ENCODE measurements around the gene FILIP1L.

FILIP1L gene

GRCh38 chr3:99955773-99956562 is 158.3 kb downstream of the FILIP1L start:
- no peak for DNase-seq (ENCODE audit: extremely low read depth, low read depth)
- TF ChIP-seq CTCF (IDR thresholded peaks at IDR 0.05; ENCODE audit: low read depth, low read length) = no peak

- no peak for DNase-seq (ENCODE audit: extremely low read depth, low read depth)
- TF ChIP-seq CTCF (IDR thresholded peaks at IDR 0.05; ENCODE audit: low read depth, low read length) = no peak
Observed at GRCh38 chr3:99954914-99955644, 159.2 kb downstream of the FILIP1L start.

- TF ChIP-seq CTCF (IDR thresholded peaks at IDR 0.05; ENCODE audit: low read depth, low read length) = no peak
- no peak for DNase-seq (ENCODE audit: extremely low read depth, low read depth)
Observed at GRCh38 chr3:99953596-99953995, 160.7 kb downstream of the FILIP1L start.

GRCh38 chr3:99952306-99952705 is 162.0 kb downstream of the FILIP1L start:
- no peak for TF ChIP-seq CTCF (IDR thresholded peaks at IDR 0.05; ENCODE audit: low read depth, low read length)
- no peak for DNase-seq (ENCODE audit: extremely low read depth, low read depth)

DNA sequence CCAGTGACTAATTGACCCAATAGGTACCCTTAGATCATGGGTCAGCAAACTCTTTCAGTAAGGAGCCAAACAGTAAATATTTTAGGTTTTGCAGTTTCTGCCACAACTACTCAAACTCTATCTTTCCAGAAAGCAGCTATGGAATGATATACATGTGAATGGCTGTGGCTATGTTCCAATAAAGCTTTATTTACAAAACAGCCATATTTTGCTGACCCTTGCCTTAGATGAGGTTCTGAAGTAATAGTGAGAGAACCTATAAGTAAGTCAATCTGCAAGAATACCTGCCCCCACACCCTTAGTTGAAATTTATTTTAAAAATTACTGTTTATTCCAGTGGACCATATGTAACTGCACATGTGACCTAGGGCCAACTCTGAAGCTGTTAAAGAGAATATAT is 162.6 kb downstream of the FILIP1L start:
- no peak for DNase-seq (ENCODE audit: extremely low read depth, low read depth)
- no peak for TF ChIP-seq CTCF (IDR thresholded peaks at IDR 0.05; ENCODE audit: low read depth, low read length)

- TF ChIP-seq CTCF (IDR thresholded peaks at IDR 0.05; ENCODE audit: low read depth, low read length) = no peak
- DNase-seq (ENCODE audit: extremely low read depth, low read depth) = no peak
Observed at GRCh38 chr3:99950921-99951320, 163.4 kb downstream of the FILIP1L start.

DNA sequence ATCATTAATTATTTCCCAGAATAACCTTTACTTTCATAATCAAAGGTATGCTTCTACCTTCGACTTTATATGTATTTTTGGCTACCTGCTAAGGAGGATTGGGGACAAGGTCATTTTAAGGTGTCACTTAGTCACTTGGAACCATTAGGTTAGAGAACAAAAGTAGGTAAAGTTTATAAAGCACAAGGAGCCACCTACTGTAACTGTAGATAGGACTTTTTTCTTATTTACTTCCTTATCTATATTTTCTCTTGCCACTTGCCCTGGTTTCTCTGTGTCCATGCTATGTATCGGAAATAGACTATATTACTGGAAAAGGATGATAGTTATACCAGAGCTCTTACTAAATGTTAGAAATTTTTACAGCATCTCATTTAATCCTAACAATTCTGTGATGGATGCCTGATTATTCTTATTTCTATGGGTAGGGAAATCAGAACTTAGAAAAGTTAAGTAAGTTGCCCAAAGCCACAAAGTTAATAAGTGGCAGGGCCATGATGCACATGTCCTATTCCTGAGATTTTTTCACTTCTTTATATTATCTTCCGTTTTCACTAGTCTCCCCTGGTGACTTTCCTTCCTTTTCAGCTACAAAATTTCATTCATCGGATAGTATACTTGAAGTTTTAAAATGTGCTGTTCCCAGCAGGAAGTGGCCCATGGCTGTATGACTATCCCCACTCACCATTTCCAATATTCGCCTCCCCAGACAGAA is 164.2 kb downstream of the FILIP1L start:
- no peak for DNase-seq (ENCODE audit: extremely low read depth, low read depth)
- TF ChIP-seq CTCF (IDR thresholded peaks at IDR 0.05; ENCODE audit: low read depth, low read length) = no peak
